Lower lobe of right lung (tissue), 2 donors: ENCODE measurements around the gene LMF2. TPM values are rescaled to one million over a fixed set of nuclear protein-coding genes. Genes with fewer than 3 reads are reported as not detected.
"Not testable (repeated sequence)": the region's sequence is repeated elsewhere in the genome, so short reads cannot be mapped to it uniquely, and the experiment has no call there.

ENCODE experiments used
- ATAC-seq, 2 donors: fragments of 200-7000 bp; cut with Tn5 transposase; one replicate each; pipeline ENCODE4 v1.9.1; 2020 to 2022; ENCODE audit warnings: mild to moderate bottlenecking in 2 of 2, moderate library complexity in 2 of 2
- DNase-seq: peaks from one replicate; pipeline ENCODE4 v3.0.0-alpha.2; 2020
- H3K27ac ChIP-seq: fragments of 200-600 bp; one replicate; pipeline ENCODE4 v1.8.0; 2022
- H3K27me3 ChIP-seq: fragments of 200-600 bp; one replicate; pipeline ENCODE4 v1.8.0; 2022; ENCODE audit warnings: low read depth
- H3K36me3 ChIP-seq: fragments of 200-600 bp; one replicate; pipeline ENCODE4 v1.8.0; 2022; ENCODE audit warnings: mild to moderate bottlenecking
- H3K4me1 ChIP-seq: fragments of 200-600 bp; one replicate; pipeline ENCODE4 v1.8.0; 2022
- H3K4me3 ChIP-seq: fragments of 200-600 bp; one replicate; pipeline ENCODE4 v1.8.0; 2022; ENCODE audit warnings: mild to moderate bottlenecking
- H3K9me3 ChIP-seq: fragments of 200-600 bp; one replicate; pipeline ENCODE4 v1.8.0; 2022
- intact Hi-C: fragments of 100-400 bp; cut with DNase I; formaldehyde crosslinking; loops from one replicate; pipeline ENCODE4 v1.11.0; 2022
- total RNA-seq: library from RNA; stranded (reverse); fragmentation: NEBNext Ultra II Directional; extraction: Animal tissue kit (Norgen Biotek cat#: 25700); gene quantifications from one replicate; pipeline ENCODE4 v1.2.1, GENCODE V29; 2021
- TF ChIP-seq, protein P1 (sequence below): fragments of 200-600 bp; IDR thresholded peaks from one replicate; pipeline ENCODE4 v1.8.0; 2022; ENCODE audit warnings: antibody characterized with exemption, mild to moderate bottlenecking
- donor health status: DM: no; HTN: yes; CAD: no; lungs with severe emphysema.

LMF2 gene
- total RNA-seq, 1 donor from 2014 or later: 58.8 TPM

DNA sequence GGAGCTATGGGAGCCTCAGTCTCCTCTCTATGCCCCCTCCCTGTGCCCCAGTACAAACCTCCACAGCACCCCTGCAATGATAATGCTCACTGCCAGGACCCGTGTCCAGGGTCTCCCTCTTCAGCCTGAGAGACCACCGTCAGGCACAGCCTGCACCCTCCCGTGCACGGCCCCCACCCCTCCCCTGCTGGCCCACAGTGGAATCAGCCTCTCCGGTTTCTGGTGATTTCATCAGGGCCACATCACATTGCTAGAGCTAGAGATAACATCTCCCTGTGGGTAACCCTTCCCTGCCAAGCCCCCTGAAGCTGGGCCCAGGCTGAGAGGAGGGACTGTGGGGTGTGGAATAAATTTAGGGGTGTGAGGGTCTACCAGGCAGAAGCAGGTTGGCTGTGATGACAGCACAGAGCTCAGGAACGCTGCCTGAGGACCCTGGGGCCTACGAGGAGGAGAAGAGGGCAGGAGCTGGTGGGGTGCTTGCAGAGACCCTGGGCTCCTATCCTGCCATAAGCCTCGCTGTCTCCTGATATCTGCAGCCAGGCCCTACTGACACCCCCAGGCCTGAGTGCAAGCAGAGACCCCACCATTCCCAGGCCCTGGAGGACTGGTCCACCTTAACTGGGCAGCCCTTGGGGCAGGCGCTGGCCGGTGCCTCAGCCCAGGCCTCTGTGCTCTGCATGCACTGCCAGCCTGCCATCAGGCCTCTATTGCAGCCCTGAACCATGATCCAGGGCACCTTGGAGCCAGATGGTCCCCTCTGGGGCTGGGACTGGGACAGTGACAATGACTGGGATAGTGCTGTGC lies 38.2 kb upstream of the LMF2 start, which contains the start of gene KLHDC7B:
KLHDC7B (plus strand) TSS at position 378 of the 804 bp plus-strand sequence; CDS start at position 723, 345 bp downstream.
- peaks cover 46% of the 10 kb centered on the region for H3K4me1 ChIP-seq
- intact Hi-C loops: no loop called here
- H3K27me3 ChIP-seq: peaks cover 43% of the 10 kb centered on the region
- ATAC-seq (no peak), DNase-seq (peak; percentile 45)
- no peak within 1 kb of the TSS for H3K4me3 ChIP-seq
- no peaks in the 10 kb centered on the region for H3K36me3 ChIP-seq
- TF ChIP-seq, protein P1, sequence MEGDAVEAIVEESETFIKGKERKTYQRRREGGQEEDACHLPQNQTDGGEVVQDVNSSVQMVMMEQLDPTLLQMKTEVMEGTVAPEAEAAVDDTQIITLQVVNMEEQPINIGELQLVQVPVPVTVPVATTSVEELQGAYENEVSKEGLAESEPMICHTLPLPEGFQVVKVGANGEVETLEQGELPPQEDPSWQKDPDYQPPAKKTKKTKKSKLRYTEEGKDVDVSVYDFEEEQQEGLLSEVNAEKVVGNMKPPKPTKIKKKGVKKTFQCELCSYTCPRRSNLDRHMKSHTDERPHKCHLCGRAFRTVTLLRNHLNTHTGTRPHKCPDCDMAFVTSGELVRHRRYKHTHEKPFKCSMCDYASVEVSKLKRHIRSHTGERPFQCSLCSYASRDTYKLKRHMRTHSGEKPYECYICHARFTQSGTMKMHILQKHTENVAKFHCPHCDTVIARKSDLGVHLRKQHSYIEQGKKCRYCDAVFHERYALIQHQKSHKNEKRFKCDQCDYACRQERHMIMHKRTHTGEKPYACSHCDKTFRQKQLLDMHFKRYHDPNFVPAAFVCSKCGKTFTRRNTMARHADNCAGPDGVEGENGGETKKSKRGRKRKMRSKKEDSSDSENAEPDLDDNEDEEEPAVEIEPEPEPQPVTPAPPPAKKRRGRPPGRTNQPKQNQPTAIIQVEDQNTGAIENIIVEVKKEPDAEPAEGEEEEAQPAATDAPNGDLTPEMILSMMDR: no peak
- H3K27ac ChIP-seq: peak within 1 kb of the TSS; percentile 97
- no peaks in the 10 kb centered on the region for H3K9me3 ChIP-seq

DNA sequence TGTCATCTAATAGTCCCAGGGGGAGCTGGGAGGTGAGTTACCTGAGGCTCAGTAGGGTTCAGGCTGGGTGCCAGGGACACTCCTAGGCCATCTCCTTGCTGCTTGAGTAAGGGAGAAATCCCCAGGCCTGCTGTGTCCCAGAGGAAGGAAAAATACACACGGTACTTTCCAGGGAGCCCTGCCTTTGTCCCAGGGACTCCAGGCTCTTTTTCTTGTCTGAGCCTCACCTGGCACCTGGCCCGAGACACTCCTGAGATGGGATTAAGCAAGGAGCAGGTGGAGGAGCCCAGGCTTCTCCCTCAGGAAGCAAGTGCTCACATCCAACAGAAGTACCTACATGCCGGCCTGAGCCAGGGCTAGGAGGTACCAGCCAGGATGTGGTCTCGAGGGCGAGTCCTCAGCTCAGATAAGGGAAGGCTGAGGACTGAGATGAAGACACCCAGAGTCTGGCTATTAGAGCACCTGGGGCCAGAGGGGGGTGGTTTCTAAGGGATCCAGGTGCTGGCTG lies 37.3 kb upstream of the LMF2 start:
- H3K27ac ChIP-seq: peak overlapping the region; percentile 97
- H3K4me3 ChIP-seq: no peak overlapping the region
- ATAC-seq: peak; percentile 34 to 54
- DNase-seq: peak; percentile 84
- H3K9me3 ChIP-seq: no peaks in the 10 kb centered on the region
- intact Hi-C loops: no loop called here
- TF ChIP-seq, protein P1: no peak
- peaks cover 41% of the 10 kb centered on the region for H3K27me3 ChIP-seq
- H3K4me1 ChIP-seq: peaks cover 55% of the 10 kb centered on the region
- no peaks in the 10 kb centered on the region for H3K36me3 ChIP-seq

DNA sequence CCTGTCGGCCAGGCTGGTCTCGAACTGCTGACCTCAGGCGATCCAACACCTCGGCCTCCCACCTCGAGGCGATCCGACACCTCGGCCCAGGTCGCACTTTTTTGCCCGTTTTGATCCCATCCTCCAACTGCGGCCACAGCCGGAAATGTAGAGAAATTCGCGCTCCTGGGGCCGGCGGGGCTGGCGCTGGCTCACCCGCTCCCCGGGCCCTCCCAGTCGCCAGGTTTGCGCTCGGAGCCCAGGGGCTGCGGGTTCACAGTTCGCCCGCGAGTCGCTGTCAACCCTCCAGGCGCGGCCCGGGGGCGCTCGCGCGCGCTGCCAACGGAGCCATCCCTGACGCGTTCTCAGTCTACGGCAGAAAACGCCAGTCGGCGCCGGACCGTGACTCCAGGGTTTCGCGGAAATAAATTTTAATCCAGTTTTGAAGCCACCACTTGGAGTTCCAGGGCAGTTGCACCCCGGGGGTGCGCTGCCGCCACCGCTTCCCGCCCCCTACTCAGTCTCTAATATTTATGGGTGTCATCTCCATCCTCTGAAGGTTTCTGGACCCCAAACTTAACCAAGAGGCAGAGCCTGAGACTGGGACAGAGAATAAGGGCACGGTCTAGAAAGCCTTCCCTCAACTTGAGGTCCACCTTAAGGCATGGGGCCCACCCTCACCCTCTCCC lies 36.7 kb upstream of the LMF2 start:
- peak overlapping the region; percentile 97 for H3K27ac ChIP-seq
- H3K4me3 ChIP-seq: peak overlapping the region; percentile 43
- peaks cover 57% of the 10 kb centered on the region for H3K4me1 ChIP-seq
- peaks cover 35% of the 10 kb centered on the region for H3K27me3 ChIP-seq
- TF ChIP-seq, protein P1: peak; percentile 71
- DNase-seq (peak; percentile 90), ATAC-seq (peak; percentile 64 to 69)
- H3K9me3 ChIP-seq: no peaks in the 10 kb centered on the region
- H3K36me3 ChIP-seq: no peaks in the 10 kb centered on the region
- intact Hi-C loops: no loop called here

DNA sequence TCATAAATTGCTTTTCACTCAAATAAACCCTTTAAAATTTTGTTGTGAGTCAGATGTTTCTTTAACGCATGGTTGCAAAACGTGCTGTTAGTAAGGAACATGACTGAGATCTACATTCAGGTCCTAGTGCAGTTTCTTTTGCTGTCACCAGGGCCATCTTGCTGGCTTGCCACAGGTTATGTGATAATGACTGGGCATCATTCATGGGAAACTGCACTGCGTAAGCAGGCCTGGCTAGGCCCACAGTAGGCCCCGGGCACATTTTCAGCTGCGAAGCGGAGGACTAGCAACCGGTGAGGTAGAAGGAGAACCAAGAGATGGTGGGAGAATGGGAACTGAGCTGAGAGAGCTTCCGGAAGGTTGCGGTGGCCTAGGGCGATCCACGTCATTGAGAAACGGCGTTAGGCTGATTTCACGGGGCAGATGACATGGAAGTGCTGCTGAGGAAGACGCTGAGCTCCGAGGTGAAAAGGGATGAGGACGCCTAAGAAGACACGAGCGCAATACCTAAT lies 35.0 kb upstream of the LMF2 start:
- H3K27ac ChIP-seq: peak overlapping the region; percentile 97
- H3K4me1 ChIP-seq: peaks cover 62% of the 10 kb centered on the region
- DNase-seq: no peak
- H3K27me3 ChIP-seq: peaks cover 22% of the 10 kb centered on the region
- TF ChIP-seq, protein P1: no peak
- intact Hi-C loops: no loop called here
- H3K9me3 ChIP-seq: no peaks in the 10 kb centered on the region
- no peak overlapping the region for H3K4me3 ChIP-seq
- ATAC-seq: peak in 1 of 2 donors; percentile 5
- H3K36me3 ChIP-seq: no peaks in the 10 kb centered on the region

DNA sequence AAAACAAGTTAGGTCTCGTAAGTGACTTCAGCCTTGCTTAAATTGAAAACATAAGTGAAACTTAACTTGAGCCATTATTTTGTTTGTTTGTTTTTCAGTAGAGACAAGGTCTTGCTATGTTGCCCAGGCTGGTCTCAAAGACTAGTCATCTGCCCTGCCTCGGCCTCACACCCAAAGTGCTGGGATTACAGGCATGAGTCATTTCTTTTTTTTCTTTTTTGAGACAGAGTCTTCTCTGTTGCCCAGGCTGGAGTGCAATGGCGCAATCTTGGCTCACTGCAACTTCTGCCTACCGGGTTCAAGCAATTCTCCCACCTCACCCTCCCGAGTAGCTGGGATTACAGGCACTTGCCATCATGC lies 34.1 kb upstream of the LMF2 start:
- H3K4me3 ChIP-seq: not testable (repeated sequence)
- peak; percentile 53 to 62 for ATAC-seq

More for the DNA sequence above, 34.1 kb upstream of the LMF2 start:
- peak; percentile 84 for DNase-seq
- H3K36me3 ChIP-seq, H3K9me3 ChIP-seq, intact Hi-C loops: not testable (repeated sequence)
- peaks cover 68% of the 10 kb centered on the region for H3K4me1 ChIP-seq
- H3K27me3 ChIP-seq: peaks cover 14% of the 10 kb centered on the region
- peak overlapping the region; percentile 97 for H3K27ac ChIP-seq
